GM19240 (cell line): ENCODE results near the gene PTPDC1.

Experiments
- DNase-seq: peaks from one replicate; pipeline ENCODE4 v3.0.0; 2011; ENCODE audit warnings: low spot score; ENCODE audit not compliant: insufficient read length

PTPDC1 gene, protein sequence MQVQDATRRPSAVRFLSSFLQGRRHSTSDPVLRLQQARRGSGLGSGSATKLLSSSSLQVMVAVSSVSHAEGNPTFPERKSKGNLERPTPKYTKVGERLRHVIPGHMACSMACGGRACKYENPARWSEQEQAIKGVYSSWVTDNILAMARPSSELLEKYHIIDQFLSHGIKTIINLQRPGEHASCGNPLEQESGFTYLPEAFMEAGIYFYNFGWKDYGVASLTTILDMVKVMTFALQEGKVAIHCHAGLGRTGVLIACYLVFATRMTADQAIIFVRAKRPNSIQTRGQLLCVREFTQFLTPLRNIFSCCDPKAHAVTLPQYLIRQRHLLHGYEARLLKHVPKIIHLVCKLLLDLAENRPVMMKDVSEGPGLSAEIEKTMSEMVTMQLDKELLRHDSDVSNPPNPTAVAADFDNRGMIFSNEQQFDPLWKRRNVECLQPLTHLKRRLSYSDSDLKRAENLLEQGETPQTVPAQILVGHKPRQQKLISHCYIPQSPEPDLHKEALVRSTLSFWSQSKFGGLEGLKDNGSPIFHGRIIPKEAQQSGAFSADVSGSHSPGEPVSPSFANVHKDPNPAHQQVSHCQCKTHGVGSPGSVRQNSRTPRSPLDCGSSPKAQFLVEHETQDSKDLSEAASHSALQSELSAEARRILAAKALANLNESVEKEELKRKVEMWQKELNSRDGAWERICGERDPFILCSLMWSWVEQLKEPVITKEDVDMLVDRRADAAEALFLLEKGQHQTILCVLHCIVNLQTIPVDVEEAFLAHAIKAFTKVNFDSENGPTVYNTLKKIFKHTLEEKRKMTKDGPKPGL

DNA sequence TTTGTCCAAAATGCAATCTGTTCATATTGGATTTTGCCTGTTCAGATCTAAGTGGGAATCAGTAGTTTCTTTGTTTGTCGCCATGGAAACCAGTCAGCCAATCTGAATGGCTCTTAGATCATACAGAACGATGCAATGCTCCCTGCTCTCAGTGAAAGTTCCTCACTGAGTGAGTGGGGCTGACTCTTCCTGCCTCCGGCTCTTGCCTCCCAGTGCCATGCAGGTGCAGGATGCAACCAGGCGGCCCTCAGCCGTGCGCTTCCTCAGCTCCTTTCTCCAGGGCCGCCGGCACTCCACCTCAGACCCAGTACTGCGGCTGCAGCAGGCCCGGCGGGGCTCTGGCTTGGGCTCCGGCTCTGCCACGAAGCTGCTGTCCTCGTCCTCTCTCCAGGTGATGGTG, at the start of gene PTPDC1:
PTPDC1 (plus strand) TSS at position 151 of the 400 bp plus-strand sequence; CDS start at position 218, 67 bp downstream.
- DNase-seq, result no peak

DNA sequence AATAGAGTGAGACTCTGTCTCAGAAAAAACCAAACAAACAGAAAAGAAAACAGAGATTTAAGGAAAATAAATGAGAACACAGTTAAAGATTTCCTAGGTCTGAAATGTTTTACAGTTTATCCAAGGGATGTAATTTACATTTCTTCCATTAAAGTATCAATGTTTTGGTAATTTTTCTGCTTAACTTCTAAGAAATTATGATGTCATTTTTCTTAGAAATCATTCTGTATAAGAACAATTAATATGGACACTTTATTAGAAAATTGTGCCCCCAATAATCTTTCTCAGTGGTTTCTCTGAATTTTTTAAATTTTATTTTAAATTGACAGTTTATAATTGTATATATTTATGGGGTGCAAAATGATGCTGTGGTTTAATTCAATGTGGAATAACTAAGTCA, 49.8 kb upstream of the PTPDC1 start:
- DNase-seq, result no peak

- DNase-seq, result no peak
Observed at GRCh38 chr9:94039786-94040185, 44.5 kb upstream of the PTPDC1 start.

DNA sequence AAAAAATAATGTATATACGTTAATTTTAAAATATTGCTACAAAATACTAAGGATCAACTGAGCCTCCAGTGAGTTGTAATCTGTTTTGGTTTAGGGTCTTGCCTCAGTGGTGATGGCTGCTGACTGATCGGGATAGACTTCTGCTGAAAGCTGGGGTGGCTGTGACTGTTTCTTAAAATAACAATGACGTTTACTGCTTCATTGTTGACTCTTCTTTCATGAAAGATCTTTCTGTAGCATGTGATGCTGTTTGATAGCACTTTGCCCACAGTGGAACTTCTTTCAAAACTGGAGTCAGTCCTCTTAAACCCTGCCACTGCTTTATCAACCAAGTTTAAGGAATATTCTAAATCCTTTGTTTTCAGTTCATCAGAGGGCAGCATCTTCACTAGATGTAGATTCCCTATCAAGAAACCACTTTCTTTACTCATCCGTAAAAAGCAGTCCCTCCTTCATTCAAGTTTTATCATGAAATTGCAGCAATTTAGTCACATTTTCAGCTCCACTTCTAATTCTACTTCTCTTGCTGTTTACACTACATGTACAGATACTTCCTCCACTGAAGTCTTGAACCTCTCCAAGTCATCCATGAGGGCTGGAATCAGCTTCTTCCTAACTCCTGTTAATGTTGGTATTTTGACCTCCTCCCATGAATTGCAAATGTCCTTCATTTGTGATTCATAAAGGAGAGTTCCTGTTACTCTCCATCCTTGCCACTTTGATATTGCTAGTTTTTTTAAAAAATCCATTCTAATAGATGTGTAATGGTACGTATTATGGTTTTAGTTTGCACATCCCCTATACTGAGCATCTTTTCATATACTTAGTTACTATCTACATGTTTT, 41.5 kb upstream of the PTPDC1 start:
- no peak for DNase-seq

GRCh38 chr9:94054716-94055115, 29.5 kb upstream of the PTPDC1 start:
- DNase-seq, result no peak

- no peak for DNase-seq
Observed at GRCh38 chr9:94056442-94056974, 27.8 kb upstream of the PTPDC1 start.

GRCh38 chr9:94057918-94058317, 26.3 kb upstream of the PTPDC1 start:
- DNase-seq, result no peak

DNA sequence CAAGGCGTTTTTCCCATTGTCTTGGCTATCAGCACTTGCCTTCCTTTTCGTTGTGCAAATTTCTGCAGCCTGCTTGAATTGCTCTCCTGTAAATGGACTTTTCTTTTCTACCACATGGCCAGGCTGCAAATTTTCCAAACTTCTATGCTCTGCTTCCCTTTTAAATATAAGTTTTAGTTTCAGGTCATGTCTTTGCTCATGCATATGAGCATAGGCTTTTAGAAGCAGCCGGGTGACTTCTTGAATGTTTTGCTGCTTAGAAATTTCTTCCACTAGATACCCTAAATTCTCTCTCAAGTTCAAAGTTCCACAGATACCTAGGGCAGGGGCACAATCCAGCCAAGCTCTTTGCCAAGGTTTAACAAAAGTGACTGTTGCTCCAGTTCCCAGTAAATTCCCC, 22.4 kb upstream of the PTPDC1 start:
- DNase-seq, result no peak

DNA sequence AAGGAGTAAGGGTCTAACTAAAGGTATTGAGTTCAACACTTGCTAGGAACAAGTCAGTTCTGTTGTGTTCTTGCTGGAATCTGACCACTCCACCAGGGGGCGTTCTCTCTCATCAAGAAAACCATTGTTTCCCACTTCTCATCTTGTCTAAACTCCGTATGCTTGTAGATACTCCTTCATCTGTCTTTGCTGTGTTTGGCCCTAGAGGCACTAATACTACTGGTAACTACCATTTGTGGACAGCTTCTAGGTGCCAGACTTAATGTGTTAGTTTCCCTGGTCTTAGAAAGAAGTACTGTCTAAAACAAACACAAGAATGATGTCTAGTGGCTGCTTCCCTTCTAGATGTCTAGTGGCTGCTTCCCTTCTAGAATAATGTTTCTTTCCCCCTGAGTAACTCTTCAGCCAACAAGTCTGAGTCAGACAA, 18.7 kb upstream of the PTPDC1 start:
- DNase-seq, result peak; percentile 38

GRCh38 chr9:94068257-94068656, 16.0 kb upstream of the PTPDC1 start:
- DNase-seq, result no peak

- no peak for DNase-seq
Observed at GRCh38 chr9:94076557-94076956, 7.7 kb upstream of the PTPDC1 start.

GRCh38 chr9:94078086-94078485, 6.2 kb upstream of the PTPDC1 start:
- no peak for DNase-seq

DNA sequence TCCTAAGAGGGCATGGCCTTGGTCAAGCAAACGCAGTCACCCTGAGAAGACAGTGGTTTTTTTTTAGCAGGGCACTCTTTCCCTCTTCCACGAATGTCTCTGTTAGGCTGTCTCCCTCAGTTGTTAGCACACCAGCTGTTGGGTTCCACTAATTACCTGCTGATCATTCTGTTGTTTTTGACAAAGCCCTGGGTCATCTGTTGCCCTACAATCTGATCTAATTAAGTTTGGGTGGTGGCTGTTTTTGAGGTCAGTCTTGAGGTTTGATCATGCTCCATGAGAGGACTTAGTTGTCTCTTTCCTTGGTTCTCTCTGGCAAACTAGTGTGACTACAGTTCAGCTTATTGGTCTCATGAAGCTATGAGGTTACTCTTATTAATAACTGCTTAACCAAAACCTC, 5.0 kb upstream of the PTPDC1 start:
- no peak for DNase-seq

DNA sequence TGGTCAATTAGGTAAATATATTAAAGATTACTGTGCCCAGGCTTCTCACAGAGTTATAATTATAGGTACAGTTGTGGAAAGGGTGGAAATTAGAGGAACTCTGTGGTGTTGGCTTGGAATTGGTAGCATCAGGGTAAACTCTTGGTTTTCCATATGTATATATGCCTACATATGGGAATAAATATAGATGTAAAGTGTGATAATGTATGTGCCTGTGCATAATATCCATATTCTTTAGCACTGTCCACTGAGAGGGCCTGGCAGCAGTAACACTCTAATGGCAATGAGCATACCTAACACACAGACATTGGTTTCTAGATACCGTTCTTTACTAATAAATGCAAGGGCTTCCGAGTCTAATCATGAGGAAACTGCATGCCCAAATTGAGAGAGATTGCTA, 4.0 kb upstream of the PTPDC1 start:
- DNase-seq, result no peak

- no peak for DNase-seq
Observed at GRCh38 chr9:94081435-94081834, 2.8 kb upstream of the PTPDC1 start.

DNA sequence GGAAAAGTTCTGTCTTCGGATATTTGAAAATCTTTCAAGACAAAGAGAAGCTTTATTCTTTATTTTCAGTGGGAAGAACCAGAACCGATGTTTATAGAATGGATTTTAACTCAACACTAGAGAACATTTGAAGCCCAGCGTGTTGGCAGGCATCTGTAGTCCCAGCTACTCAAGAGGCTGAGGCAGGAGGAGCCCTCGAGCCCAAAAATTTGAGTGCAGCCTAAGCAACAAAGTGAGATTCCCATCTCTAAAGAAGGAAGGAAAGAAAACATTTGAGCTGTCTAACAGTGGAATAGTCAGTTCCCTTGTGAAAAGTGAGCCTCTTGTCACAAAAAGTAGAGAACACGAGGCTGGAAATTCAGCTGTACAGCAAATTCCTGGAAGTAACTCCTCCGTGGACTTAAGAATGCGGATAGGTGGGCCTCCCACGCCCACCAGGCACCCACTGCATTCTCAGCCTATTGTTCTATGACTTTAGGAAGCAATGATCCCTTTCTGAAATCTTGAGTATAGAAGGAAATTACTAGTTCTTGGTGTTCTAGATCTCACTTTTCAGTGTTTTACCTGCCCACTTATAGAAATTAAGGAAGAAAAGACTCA, 2.3 kb upstream of the PTPDC1 start:
- DNase-seq, result no peak

- DNase-seq, result no peak
Observed at GRCh38 chr9:94082553-94082952, 1.7 kb upstream of the PTPDC1 start.

- DNase-seq, result no peak
Observed at GRCh38 chr9:94082956-94083355, 1.3 kb upstream of the PTPDC1 start.

DNA sequence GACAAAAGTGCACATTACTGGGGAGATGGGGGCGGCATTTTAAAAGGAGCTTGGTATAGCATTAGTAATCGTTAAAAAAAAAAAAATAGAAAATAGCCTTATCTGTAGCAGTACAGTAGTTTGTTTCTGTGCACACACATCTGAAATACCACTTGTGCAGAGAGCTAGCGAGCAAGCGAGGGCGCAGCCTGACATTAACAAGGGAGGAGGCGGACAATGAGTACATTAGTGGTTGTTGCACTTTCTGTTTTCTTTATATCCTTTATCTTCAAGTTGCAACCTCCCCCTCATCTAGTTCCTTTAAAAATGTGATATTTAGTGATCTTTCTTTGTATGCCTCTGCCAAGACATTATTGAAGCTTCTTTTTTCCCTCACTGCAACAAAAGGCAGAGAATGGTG, 880 bp upstream of the PTPDC1 start:
- no peak for DNase-seq

DNA sequence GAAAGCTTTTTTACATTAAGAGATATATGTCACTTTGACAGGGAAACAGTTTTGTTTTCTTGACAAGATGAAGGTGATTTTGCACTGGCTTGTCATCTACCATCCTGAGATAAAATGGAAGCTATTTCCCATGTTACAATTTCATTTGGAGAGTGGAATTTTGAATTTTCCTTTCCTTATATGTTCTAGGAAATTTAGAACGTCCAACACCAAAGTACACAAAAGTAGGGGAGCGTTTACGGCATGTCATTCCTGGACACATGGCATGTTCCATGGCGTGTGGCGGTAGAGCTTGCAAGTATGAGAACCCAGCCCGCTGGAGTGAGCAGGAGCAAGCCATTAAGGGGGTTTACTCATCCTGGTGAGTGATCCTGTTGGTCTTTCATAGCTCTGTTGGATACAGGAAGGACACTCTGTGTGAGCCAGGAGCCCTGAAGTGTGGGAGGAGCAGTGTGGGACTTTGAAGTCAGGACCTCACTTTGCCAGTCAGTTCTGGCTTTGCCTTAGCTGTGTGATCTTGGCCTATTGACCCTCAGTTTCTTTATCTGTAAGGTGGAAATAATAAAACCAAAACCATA, 887 bp downstream of the PTPDC1 start:
- DNase-seq, result no peak
